Measurements from ENCODE around the gene MRPL34. TPM values are rescaled to one million over a fixed set of nuclear protein-coding genes. Genes with fewer than 3 reads are reported as not detected.

Gene MRPL34
- polyA plus RNA-seq (2012; rRNA removed), result 61.4 and 72.9 TPM in 2 replicates
- polyA plus RNA-seq (2012; cell fraction: cytosol; rRNA removed), result 70.2 and 72.1 TPM in 2 replicates
- polyA plus RNA-seq (2012; cell fraction: nucleus; rRNA removed), result 40.9 and 93.7 TPM in 2 replicates

DNA sequence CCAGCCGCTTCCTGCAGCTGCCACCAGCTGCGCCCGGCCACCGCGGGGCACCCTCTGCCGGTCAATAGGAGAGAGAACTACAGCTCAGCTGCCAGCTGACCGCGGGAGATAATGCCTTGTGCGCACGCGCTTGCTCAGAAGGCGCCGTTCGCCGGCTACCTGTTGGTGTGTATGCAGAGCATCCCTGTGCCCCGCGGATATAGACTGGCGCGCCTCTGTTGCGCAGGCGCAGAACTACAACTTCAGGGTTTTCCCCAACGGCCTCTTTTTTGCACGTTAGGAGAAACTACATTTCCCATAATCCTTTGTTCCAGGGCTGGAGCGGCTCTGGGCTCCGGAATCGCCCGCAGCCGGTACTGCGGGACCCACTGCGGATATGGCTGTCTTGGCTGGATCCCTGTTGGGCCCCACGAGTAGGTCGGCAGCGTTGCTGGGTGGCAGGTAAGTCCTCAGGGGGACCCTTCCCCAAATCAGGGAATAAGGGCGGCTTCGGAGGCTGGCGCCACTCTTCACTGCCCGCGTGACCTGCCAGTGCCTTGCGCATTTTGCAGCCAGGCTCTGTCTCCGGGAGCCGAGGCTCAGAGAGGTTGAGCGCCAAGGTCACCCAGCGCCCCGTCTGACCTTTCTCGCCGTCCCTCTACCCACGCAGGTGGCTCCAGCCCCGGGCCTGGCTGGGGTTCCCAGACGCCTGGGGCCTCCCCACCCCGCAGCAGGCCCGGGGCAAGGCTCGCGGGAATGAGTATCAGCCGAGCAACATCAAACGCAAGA, at the start of gene MRPL34:
MRPL34 (plus strand) TSS at position 356 of the 768 bp plus-strand sequence; CDS start at position 377, 21 bp downstream.
- WGBS (ENCODE audit: low lambda C conversion rate), result 0% methylated on average over 1 of the region's 55 CpGs
- Histone ChIP-seq H4K20me1 (ENCODE audit: insufficient read depth) (no peaks in the 10 kb centered on the region), H3K79me2 (ENCODE audit: insufficient read depth) (peaks cover 34% of the 10 kb centered on the region), H3K27me3 (ENCODE audit: insufficient read depth) (no peaks in the 10 kb centered on the region), H3K4me1 (ENCODE audit: control insufficient read depth in 1 of 2, insufficient read depth in 2 of 2, low read depth in 1 of 2, low read length in 1 of 2) (peaks cover 12 to 37% of the 10 kb centered on the region in 2 experiments), H3F3A (replicated peaks; ENCODE audit: insufficient read depth) (peaks cover 18% of the 10 kb centered on the region), H3K4me3 (ENCODE audit: low read depth in 2 of 2, low read length in 1 of 2) (peak within 1 kb of the TSS; percentile 73 to 86), H2AFZ (ENCODE audit: low read depth) (peak within 1 kb of the TSS; percentile 87), H3K4me2 (peak within 1 kb of the TSS; percentile 92), H3K9ac (peak within 1 kb of the TSS; percentile 76), H3K27ac (ENCODE audit: low read depth in 2 of 2, low read length in 1 of 2) (peak within 1 kb of the TSS; percentile 72 to 96), H3K36me3 (replicated peaks in 1 of 2; ENCODE audit: control insufficient read depth in 1 of 2, insufficient read depth in 2 of 2, low read length in 1 of 2) (no peaks in the 10 kb centered on the region), H3K9me3 (no peaks in the 10 kb centered on the region), H3K9me2 (no peaks in the 10 kb centered on the region)
- ChIA-PET CTCF (interaction anchor here (0.6 to 2.1 kb wide), 14 partner anchors 9 to 253 kb away, joined by 3 to 20 read pairs (median 3); no protein-coding TSS in a partner anchor), POLR2A (interaction anchor here (0.6 to 1.6 kb wide), 5 partner anchors 13 to 91 kb away, joined by 3 to 7 read pairs (median 4); partner anchors contain the start of gene USE1)
- peak; percentile 90 for DNase-seq
- TF ChIP-seq, protein P1, sequence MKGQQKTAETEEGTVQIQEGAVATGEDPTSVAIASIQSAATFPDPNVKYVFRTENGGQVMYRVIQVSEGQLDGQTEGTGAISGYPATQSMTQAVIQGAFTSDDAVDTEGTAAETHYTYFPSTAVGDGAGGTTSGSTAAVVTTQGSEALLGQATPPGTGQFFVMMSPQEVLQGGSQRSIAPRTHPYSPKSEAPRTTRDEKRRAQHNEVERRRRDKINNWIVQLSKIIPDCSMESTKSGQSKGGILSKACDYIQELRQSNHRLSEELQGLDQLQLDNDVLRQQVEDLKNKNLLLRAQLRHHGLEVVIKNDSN (IDR thresholded peaks at IDR 0.05; ENCODE audit: borderline replicate concordance, low read depth), result peak; percentile 82
- TF ChIP-seq MEF2A (IDR thresholded peaks at IDR 0.05; ENCODE audit: borderline replicate concordance, low read depth) (no peak), TCF12 (IDR thresholded peaks at IDR 0.05) (no peak), FOXJ3 (CRISPR knock-in tag; IDR thresholded peaks at IDR 0.05) (0 out of 2 replicates have a peak, but pooled peaks have one; percentile 58), YY1 (IDR thresholded peaks at IDR 0.05; ENCODE audit: low read depth) (peak; percentile 76), EZH2phosphoT487 (IDR thresholded peaks at IDR 0.05; ENCODE audit: borderline replicate concordance, low read depth) (no peak), CHD2 (IDR thresholded peaks at IDR 0.05; ENCODE audit: low read length, partially characterized antibody) (peak; percentile 88), POLR2AphosphoS5 (IDR thresholded peaks at IDR 0.05; ENCODE audit: low read depth, low read length) (peak; percentile 81), EP300 (IDR thresholded peaks at IDR 0.05; ENCODE audit: borderline replicate concordance in 1 of 2, low read depth in 1 of 2, low read length in 1 of 2) (peak in 1 of 2 experiments; percentile 54; a peak in 1 of 4 replicates), TAF1 (IDR thresholded peaks at IDR 0.05; ENCODE audit: borderline replicate concordance, low read depth, low read length) (peak; percentile 49), NFIC (IDR thresholded peaks at IDR 0.05; ENCODE audit: borderline replicate concordance) (no peak), TEAD4 (IDR thresholded peaks at IDR 0.05; ENCODE audit: borderline replicate concordance, insufficient read depth) (0 out of 2 replicates have a peak, but pooled peaks have one; percentile 7), NRF1 (IDR thresholded peaks at IDR 0.05; ENCODE audit: low read depth, low read length) (peak; percentile 93), ELF1 (IDR thresholded peaks at IDR 0.05) (peak; percentile 27; the same call in 1 of the 2 replicates), JUND (IDR thresholded peaks at IDR 0.05) (no peak), SIN3A (IDR thresholded peaks at IDR 0.05; ENCODE audit: borderline replicate concordance, low read depth, low read length) (no peak), FOSL2 (IDR thresholded peaks at IDR 0.05; ENCODE audit: borderline replicate concordance, low read depth) (no peak), RCOR1 (IDR thresholded peaks at IDR 0.05; ENCODE audit: low read length) (peak; percentile 28; the same call in 1 of the 2 replicates), SMC3 (IDR thresholded peaks at IDR 0.05; ENCODE audit: low read depth, low read length) (no peak; the same call in 1 of the 2 replicates), RFX5 (IDR thresholded peaks at IDR 0.05; ENCODE audit: low read length) (no peak), FOXM1 (IDR thresholded peaks at IDR 0.05; ENCODE audit: low read depth) (0 out of 2 replicates have a peak, but pooled peaks have one; percentile 24), MXI1 (IDR thresholded peaks at IDR 0.05; ENCODE audit: low read depth, low read length) (peak; percentile 91), GATA2 (CRISPR knock-in tag; IDR thresholded peaks at IDR 0.05) (no peak; the same call in 1 of the 2 replicates), RXRA (IDR thresholded peaks at IDR 0.05; ENCODE audit: borderline replicate concordance, low read depth) (0 out of 2 replicates have a peak, but pooled peaks have one; percentile 9)
- TF ChIP-seq, protein P2, sequence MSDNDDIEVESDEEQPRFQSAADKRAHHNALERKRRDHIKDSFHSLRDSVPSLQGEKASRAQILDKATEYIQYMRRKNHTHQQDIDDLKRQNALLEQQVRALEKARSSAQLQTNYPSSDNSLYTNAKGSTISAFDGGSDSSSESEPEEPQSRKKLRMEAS (IDR thresholded peaks at IDR 0.05; ENCODE audit: low read depth), result no peak; the same call in 1 of the 2 replicates
- TF ChIP-seq, protein P3, sequence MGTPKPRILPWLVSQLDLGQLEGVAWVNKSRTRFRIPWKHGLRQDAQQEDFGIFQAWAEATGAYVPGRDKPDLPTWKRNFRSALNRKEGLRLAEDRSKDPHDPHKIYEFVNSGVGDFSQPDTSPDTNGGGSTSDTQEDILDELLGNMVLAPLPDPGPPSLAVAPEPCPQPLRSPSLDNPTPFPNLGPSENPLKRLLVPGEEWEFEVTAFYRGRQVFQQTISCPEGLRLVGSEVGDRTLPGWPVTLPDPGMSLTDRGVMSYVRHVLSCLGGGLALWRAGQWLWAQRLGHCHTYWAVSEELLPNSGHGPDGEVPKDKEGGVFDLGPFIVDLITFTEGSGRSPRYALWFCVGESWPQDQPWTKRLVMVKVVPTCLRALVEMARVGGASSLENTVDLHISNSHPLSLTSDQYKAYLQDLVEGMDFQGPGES (IDR thresholded peaks at IDR 0.05; ENCODE audit: low read depth, low read length), result peak; percentile 1; the same call in 1 of the 2 replicates
- TF ChIP-seq, protein P4, sequence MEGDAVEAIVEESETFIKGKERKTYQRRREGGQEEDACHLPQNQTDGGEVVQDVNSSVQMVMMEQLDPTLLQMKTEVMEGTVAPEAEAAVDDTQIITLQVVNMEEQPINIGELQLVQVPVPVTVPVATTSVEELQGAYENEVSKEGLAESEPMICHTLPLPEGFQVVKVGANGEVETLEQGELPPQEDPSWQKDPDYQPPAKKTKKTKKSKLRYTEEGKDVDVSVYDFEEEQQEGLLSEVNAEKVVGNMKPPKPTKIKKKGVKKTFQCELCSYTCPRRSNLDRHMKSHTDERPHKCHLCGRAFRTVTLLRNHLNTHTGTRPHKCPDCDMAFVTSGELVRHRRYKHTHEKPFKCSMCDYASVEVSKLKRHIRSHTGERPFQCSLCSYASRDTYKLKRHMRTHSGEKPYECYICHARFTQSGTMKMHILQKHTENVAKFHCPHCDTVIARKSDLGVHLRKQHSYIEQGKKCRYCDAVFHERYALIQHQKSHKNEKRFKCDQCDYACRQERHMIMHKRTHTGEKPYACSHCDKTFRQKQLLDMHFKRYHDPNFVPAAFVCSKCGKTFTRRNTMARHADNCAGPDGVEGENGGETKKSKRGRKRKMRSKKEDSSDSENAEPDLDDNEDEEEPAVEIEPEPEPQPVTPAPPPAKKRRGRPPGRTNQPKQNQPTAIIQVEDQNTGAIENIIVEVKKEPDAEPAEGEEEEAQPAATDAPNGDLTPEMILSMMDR (IDR thresholded peaks at IDR 0.05), result peak; percentile 77

Measured in SK-N-SH (cell line).